GM19328 (cell line): ENCODE data around the gene ZNHIT6.

Experiments used
- ATAC-seq: cut with Tn5 transposase; IDR thresholded peaks from one replicate; pipeline ENCODE4 v1.9.1; 2021; ENCODE audit warnings: mild to moderate bottlenecking, moderate library complexity; ENCODE audit not compliant: unreplicated experiment

The ZNHIT6 gene

GRCh38 chr1:85623061-85623471 is 85.2 kb downstream of the ZNHIT6 start:
- ATAC-seq, result no peak

DNA sequence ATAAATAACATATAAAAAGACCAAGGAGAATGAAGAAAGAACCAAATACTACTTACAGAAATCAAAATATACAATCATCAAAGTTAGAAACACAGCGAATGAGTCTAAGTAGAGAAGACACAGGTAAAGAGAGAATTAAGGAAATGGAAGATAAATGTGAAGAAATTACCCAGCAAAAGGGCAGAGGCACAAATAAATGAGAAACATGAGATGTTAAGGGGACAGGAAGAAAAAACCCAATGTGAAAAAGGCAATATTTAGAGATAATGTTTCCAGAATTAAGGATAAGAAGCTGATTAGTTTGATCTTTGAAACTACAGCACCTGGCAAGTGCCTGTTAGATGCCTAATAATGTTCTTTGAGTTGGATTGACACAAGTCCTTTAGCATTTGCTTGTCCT is 86.8 kb downstream of the ZNHIT6 start:
- no peak for ATAC-seq

DNA sequence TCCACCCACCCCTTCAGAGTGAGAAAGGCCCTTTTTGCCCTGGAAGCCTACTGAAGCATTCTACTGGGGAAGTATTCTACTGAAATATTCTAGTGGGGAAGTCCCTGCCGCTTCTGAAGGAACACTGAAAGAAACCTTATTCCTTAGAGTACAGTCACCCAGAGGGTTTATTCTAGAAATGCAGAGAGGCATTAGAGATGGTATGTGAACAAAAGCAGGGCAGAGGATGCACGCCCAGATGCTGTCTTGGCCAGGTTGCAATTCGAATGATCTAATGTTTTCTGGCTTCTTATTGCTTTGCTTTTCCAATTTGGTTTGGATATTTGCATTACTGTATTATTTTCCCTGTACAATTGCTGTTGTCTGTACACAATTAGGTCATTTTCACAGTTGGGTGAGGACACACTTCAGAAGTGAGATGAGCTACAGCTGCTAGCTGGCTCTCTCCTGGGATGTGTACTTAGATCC is 90.6 kb downstream of the ZNHIT6 start:
- ATAC-seq, result no peak

DNA sequence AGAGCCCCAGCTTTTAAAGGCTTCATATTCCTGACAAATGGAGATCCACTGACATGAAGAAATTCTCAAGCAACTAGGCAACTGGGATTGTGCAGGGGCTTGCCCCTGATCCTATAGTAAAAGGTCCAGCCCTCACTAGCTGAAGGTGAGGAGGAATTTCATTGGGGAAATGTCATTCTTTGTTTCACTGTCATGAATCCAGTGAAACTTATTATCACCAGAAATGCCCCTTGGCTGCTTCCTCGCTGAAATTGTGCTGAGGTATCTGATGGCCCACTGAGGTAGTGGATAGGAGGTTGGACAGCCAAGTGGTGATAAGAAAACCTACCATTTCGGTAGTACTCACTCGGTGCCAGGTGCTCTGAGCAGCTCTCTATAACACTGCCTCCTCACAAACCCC is 91.5 kb downstream of the ZNHIT6 start:
- ATAC-seq, result no peak

DNA sequence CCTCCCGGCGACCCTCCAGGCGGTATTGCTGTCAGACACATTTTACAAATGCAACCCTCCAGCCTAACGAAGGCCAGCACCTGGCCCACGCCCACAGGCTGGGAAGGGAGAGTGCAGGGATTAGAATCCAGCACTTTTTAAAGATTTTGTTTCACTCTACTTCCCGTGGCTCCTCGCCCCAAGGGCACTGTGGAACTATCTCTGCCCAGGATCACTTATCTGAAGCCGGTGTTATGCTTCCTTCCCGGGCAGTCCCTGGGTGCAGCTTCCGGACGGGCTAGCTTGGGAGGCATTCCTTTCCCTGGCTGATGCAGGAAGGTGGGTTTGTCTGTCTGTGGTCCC is 91.9 kb downstream of the ZNHIT6 start:
- ATAC-seq, result no peak

GRCh38 chr1:85615586-85616363 is 92.5 kb downstream of the ZNHIT6 start:
- no peak for ATAC-seq

DNA sequence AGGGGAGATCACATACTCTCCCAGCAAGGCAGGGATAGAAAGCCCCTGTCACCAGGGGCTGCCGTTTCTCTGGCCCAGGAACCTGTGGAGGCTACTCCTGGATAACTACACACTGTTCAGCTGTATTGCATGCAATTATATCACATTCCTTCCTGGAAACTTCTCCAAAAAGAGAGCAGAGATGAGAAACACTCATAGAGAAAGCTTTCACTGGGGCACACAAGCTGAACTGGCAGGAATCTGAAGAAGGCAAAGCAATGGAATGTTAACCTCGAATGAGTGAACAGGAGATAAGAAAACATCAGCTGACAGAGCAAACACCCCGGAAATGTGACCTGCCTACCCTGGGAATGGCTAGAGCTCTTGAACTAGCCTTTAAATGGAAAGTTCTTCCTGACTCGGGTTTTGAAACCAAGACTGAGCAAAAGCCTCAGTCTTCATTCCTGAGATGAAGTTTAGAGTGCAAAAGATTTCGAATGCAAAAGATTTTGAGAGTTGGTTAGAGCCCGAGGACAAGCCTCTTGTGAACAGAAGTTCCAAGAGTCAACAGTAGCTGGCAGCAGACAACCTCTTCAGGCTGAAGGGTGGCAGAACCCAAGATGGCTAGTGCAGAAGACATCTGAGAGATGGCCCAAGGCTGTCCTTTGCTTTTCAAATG is 95.4 kb downstream of the ZNHIT6 start:
- no peak for ATAC-seq

DNA sequence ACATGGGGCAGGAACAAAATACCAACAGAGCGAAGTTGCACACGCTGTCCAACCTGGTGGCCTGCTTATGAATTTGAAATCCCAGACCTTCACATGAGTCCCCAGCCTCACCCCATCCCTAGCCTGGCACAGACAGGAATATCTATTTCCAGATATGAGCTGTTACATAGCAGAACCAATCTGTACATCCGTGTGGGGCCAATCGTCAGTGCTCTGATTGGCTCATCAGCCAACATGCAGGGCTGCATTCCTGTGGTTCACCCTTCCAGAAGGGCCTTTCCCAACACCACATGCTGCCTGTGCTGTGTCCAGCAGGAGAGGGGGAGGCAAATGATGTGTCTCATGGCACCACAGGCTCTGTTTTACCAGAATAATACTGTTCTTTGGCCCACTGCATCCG is 96.4 kb downstream of the ZNHIT6 start:
- no peak for ATAC-seq

GRCh38 chr1:85611425-85611824 is 96.8 kb downstream of the ZNHIT6 start:
- no peak for ATAC-seq

- no peak for ATAC-seq
Measured at GRCh38 chr1:85609976-85610375, 98.3 kb downstream of the ZNHIT6 start.

DNA sequence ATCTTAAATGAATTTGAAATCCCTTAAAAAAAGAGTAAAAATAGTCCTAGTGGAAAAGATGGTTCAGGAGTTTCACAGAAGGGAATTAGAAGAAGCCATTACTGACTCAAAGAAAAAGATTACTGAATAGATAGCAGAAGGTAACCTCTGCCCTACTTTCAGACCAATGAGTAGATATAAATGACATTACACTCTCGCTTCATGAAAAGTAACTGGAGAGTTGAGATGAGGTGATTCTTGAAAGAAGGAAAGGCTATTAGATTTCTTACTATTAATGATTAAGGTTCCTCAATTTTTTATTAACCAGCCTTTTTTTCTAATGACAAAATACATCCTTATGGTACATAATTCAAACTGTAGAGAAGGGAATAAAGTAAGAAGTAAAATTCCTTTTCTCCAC is 99.4 kb downstream of the ZNHIT6 start:
- no peak for ATAC-seq

DNA sequence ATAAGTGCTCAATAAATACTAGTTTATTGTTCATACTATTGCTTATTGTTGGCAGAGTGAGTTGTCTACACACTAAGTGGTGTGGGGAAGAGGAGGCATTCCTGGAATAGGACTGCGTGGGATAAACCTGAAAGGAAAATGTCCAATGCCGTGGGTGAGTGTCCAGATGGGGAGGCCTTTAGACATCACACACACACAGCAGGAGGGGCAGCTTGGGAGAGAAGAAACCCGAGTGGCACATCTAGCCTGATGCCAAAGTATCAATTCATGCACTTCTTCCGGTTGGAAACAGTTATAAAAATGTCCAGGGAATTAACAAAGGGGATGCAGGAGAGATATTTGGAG is 100.3 kb downstream of the ZNHIT6 start:
- ATAC-seq, result no peak

- no peak for ATAC-seq
Measured at GRCh38 chr1:85607126-85607920, 100.9 kb downstream of the ZNHIT6 start.

DNA sequence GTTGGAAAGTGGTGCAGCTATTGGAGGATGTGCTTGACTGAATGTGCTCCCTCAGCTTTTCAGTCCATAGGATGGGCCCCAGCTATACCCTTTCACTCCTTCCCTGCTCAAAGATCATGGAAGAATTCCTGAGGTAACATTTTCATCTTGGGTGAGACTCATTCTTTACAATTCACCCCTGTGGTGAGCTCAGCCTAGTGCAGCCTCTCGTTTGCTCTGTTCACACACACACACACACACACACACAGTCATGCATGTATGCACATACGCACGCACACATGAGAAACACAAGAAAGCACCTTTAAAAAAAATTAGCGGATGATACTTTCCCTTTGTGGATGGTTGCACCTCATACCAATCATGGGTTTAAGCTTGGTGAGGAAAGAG is 101.8 kb downstream of the ZNHIT6 start:
- ATAC-seq, result no peak

DNA sequence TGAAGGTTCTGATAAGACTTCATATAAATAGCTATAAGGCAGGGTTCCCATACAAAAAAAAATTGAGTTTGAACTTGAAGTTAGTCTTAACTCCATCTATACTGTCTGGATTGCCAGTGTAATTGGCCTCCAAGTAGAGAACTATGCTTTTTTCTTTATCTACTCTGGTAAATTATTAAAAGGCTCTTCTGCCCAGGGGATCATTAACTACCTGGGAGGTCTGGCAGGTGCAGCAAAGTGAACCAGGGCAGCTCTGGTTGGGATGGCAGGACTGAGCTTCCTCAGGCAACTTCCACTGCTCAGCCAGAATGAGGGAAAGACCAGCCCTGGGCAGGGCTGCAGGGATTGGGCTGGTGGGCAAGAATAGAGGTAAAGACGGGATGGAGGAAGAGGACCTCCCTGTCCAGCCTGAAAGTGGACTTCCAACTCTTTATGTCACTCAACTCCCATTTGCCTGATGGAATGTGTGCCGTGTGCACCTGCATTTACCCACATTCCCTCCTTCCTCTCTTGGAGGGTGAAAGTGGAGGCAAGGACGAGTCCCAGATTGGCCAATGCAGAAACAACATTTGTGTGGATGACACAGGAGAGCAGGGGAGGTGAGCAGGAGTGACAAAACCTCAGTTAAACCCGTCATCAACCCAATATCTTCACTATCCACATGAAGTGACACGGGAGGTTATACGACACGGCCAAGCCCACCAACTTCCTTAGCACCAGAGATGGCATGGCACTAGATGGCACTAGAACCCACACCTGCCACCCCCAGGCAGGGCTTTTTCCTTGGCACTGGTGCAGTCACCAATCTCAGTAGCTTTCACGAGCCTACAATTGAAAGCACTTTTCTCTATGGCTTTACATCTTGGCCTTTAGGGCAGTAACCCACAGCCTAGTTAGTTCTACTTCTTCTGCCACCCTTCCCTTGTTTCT is 102.5 kb downstream of the ZNHIT6 start:
- no peak for ATAC-seq

- ATAC-seq, result no peak
Measured at GRCh38 chr1:85604298-85604997, 103.8 kb downstream of the ZNHIT6 start.

DNA sequence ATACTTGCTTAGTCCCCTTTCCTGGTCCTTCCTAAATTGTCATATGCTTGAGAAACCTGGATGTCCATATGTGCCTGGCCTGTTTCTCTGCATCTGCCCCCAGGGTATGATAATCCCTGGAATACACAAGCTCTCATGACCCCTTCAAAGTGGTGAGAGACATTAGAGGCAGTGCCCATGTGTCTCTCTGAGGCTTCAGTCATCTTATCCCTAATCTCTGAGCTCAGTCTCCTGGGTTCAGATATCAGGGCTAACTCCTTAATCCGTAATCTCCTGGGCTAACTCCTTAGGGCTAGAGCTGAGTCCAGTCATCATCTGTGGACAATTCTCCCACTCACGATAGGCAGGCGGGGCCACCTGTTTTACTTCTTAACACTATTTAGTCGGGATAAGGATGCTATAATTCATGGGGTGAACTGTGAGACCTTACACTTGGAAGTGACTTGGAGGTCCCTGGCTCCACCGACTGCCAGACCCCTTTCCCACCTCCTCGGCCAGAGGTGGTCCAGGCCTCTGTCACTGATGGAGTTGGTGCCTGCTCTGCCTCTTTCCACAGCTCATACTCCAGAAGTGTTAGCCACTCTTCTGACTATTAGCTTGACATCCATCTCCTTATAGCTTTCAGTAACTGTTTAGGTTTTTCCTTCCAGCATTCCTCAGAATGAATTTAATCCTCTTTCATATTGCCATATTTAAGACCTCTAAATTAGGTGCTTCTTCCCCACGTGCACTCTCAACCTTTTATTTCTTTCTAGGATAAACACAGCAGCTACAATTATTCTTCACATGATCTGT is 105.0 kb downstream of the ZNHIT6 start:
- no peak for ATAC-seq

DNA sequence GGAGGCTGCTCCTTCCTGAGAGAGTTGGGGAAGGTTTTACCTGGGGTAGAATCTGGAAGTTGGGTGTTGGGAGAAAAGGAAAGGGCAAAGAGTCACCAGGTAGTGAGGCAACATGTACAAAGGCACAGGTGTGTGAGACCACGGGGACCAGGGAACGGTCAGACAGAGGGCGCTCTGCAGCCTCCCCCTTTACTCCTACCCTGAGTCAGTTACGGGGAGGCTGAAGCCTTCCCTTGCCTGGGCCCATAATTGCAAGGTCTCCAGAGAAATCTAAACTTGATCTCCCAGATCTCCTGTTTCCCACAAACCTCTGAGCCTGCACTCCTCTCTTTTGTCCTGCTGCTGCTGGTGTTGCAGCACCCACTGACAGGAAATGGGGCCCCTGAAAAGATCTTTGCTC is 105.7 kb downstream of the ZNHIT6 start:
- ATAC-seq, result no peak

DNA sequence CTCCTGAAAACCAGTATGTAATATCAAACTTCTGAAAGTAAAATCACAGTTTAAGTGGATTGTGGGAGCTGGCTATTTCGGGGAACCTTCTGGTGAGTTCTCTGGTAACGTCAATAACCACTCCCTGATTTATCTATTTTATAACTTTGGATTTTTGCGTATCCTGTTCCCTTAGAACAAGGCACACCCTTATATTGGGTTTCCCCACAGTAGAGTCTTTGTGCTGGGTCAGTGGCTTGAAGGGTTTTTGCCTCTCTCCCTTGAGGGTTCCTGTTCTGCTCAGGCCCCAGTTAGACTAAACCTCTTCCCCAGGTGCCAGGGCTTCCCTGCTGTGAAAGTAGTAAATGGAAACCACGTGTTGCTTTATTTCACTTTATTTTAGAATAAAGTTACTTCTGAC is 106.3 kb downstream of the ZNHIT6 start:
- no peak for ATAC-seq
